Tibial nerve (tissue), 3 donors: ENCODE results near the gene MICAL2.

Experiments used
- EP300 ChIP-seq, 2 donors: sonication (generic); formaldehyde crosslinking; IDR thresholded peaks; one replicate each; pipeline ENCODE4 v1.6.1; 2017; ENCODE audit warnings: antibody characterized with exemption in 2 of 2, mild to moderate bottlenecking in 1 of 2
- POLR2A ChIP-seq, 2 donors: fragments of 450-650 bp; IDR thresholded peaks; one replicate each; pipeline ENCODE4 v1.6.1; 2017; ENCODE audit warnings: antibody characterized with exemption in 2 of 2, mild to moderate bottlenecking in 2 of 2, moderate library complexity in 2 of 2

GRCh38 chr11:12239396-12239795 lies 129.0 kb downstream of the MICAL2 start:
- no peak for TF ChIP-seq POLR2A (IDR thresholded peaks at IDR 0.05)
- TF ChIP-seq EP300 (IDR thresholded peaks at IDR 0.05) = no peak
